ENCODE measurements around the gene PCP4. TPM values are rescaled to one million over a fixed set of nuclear protein-coding genes. Genes with fewer than 3 reads are reported as not detected.

Gene PCP4
- total RNA-seq, 1 donor from 2014 or later: not detected

DNA sequence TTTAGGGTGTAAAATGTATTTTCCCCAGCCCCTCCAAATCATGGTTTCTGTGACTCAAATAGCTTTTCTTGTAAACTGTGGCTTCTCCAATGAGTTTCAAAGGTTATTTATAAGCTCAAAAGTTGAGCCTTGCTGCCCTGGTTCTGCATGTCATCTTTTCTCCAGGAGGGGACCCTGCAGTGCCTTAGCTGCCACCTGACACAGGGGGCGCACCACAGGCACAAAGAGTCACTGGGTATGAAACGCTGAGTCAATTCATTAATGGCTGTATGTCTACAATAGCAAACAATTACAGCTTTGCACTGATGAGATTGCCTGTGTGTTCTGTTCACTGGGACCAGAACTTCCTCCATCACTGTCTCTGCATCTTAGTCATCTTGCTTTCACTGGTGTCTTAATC, 100.8 kb downstream of the PCP4 start:
- no peak for ATAC-seq
- no peak for DNase-seq (ENCODE audit: low spot score)

DNA sequence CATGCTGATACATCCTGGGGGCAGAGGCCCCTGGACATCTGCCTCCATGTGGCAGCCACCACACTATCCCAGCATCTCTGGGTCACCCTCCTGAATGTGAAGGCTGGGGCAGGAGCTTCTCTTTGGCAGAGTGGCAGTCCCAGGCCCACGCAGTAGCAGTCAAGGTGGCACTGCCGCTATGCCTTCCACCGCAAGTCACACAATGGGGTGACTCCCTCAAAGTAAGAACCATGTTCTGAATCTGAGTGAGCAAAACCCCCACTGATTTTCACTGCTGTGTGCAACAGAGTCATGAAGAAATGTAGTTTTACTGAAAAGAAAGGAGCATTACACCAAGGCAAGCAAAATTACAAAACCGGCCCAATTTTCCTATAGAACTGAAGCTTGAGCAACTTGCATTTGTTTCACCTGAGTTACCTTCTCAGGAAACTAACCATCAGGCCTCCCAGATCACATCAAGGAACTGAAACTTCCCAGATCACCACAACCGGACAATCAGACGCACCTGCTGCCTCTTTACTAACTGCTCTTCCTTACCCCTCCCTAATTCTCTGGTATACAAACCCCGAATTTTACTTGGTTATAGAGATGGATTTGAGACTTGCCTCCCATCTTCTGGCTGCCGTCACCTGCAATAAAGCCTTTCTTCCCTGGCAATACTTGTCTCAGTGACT, 102.6 kb downstream of the PCP4 start:
- no peak for DNase-seq (ENCODE audit: low spot score)
- ATAC-seq: no peak

DNA sequence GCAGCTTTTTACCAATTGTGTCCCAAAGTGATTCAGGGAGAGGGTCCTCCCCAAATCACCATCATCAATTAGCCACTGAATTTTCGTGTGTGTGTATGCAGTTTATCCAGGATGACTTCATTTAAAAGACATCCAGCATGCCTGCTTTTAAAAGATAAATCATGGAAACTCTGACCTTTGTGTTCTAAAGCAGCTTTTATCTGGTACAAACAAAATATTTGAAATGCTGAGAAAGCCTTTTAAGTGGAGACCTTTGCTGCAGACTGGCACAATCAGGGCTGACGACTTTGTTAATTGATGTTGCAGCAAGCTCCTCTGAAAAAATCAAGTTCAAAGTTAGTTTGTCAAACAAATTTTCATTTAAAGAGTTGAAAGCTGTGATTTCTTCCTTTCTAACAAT, 104.7 kb downstream of the PCP4 start:
- DNase-seq (ENCODE audit: low spot score): no peak
- no peak for ATAC-seq

DNA sequence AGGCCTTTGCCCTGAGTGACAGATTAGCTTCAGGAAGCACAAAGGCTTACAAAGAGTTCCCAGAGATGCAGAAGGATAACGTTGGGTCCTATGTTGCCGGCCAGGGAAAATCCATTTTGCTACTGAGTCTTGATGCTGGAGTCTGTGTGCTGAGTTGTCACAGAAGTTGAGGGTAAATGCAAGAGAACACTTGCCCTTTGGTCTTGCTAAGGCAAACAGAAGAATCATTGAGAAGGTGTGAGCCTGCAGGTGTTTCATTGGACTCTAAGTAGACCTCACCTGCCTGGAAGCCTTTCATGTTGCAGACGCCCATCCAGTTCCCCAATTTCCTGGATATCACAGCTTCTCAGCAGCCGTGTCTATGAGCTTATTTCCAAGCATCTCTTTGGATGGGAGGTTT, 105.2 kb downstream of the PCP4 start:
- no peak for DNase-seq (ENCODE audit: low spot score)
- ATAC-seq: no peak

DNA sequence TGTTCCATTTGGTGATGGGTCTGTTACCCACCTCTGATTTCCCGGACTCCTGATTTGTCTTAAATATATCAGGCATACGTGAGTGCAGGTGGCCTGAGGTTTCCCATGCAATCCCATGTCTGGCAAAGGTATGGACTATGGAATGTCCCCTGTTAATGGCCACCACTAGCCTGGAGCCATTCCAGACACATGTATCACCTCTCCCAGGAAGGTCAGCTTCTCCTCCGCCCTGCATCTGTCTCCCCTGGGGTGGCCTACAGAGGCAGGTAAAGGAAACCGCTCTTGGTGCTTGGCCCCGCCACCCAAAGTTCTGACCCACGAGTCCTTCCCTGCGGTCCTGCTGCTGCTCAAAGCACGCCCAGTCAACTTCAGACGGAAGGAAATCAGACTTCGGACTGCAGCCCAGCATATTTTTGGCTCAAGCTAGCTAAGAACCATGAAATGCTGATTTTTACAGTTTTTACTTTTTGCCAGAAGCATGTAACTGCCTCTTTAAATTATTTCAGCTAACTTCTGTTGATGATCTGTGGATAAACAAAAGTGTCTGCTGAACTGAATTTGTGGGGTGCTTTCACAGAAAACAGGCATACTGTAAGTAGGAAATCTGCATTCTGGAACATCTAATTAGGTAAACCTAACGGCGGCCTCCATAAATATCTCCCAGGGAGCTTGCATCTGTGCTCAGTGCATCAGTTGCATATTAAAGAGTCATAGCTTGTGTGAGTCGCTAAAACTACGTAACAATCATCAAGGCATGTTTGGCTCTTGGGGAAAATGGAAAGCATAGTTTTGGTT, 105.9 kb downstream of the PCP4 start:
- DNase-seq (ENCODE audit: low spot score): no peak
- no peak for ATAC-seq

DNA sequence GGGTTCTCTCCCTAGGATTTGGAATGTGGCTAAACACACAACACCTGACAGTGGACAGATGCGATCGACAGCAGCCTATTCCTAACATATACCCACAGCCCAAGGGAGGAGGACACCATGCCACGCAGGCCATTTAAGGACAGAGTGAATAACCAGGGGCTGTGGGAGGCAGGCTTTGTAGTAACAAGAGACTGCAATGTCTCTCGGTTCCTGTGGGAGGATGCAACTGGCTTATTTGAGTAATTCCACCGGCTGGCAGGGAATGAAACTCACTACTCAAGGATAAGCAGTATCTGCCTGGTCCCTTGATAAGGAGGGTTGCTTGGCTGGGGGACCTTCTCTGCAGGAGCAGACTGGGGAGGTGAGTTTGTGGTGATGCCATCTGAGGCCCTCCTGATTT, 109.6 kb downstream of the PCP4 start:
- ATAC-seq: no peak
- no peak for DNase-seq (ENCODE audit: low spot score)

Other genes with a start within 250 kb of the PCP4 start
- gene IGSF5, start 122.3 kb upstream of the PCP4 start, total RNA-seq: not detected